UCSD-AML1 (cell line): ENCODE data around the gene CDK14.

Experiments used
- DNase-seq: peaks from one replicate; lab custom pipeline; 2025; ENCODE audit not compliant: unreplicated experiment; lab: John Stamatoyannopoulos, UW

The CDK14 gene

DNA sequence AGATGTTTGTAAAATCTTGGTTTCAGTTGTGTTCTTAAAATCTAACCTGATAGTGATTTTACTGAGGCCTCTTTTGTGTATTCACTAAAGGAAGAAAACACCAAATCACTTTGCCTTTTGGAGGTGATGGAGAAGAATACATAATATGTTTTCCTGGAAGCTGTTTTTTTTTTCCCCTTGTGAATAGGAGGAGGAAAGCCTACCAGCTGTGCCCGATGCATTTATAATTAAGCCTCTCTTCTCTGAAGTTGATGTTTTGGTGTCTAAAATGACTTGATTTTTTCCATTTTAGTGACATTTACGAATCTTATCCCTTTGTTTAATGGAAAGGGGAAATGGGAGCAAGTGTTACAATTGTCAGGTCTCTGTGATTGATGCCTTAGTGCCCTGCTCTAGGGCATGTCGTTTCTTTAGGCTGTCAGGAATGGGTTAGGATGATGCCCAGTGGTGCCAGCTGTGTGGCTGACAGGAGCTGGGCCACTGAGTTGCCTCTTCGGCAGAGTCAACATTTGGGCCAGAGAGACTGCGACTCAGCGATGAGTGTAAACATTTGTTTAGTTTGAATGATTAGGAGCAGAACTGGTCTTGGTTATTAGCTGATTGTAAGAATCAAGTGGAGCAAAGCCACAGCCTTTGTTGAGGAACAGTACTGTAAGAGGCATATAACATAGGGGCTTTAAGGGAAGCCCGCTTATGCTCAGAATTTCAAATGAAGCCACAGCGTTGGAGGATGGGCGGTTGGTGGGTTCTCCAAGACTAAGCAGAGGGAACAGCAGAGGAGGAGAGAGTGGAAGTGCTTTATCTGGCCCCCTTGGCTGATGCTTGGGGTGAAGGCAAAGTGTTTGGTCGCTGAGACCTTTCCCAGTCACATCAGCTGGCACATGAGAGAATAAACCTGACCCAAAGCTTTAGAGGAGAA, 81.6 kb downstream of the CDK14 start:
- DNase-seq = no peak

DNA sequence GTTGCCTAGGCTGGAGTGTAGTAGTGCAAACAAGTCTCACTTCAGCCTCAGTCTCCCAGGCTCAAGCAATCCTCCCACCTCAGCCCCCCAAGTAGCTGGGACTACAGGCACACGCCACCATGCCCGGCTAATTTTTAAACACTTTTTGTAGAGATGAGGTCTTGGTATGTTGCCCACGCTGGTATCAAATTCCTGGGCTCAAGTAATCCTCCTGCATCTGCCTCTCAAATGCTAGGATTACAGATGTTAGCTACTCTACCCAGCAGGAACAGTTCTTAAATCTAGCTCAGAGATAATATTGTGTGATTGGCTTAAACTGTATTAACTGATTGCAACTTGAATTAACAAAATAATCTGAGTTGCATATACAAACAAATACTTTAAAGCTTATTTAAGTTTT, 82.9 kb downstream of the CDK14 start:
- DNase-seq = no peak

DNA sequence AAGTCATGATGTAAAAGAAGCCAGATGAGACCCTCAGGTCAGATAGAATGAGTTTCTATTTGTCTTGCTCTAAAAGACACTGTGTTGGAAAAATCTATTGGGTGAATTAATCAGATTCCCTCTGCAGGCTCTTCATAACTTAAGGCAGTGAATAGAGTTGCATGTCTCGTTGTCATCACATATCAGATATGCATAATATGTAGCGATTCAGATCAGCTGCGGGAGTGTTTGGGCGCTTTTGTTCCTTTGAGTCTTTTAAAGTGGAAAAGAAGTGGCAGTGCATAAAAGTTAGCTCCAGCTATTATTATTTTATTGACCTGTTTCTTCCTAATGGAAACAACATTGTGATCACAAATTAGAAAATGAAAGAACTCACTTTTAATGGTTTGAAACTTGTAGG, 84.4 kb downstream of the CDK14 start:
- DNase-seq = no peak

DNA sequence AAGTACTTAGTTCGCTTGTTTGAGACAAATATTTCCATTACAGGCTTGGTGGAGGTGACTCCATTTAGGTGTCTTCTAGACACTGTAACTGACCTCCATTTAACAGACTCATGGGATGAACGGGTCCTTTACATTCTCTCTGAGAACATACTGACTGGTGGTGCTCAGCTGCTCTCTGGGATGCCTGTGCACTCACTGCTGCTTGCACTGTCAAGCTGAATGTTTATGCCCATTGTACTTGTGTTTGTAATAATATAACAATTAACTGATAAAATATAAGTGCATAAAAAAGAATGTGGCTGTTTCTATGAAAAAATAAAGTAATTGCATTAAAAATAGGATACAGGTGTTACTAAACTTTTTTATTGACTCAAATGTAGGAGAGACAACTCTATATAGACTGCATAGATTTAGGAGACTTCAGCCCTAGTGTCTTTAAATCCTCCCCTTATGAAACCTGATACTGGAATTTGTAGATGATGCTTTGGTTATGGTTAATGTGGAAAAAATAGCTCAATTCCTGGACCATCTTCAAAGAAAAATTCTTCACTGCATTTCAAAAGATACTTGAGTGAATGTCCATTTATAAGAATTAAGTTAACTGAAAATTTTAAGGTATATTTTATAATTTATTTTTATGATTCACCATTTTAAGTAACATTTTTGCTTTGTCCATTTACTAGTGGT, 85.4 kb downstream of the CDK14 start:
- no peak for DNase-seq

DNA sequence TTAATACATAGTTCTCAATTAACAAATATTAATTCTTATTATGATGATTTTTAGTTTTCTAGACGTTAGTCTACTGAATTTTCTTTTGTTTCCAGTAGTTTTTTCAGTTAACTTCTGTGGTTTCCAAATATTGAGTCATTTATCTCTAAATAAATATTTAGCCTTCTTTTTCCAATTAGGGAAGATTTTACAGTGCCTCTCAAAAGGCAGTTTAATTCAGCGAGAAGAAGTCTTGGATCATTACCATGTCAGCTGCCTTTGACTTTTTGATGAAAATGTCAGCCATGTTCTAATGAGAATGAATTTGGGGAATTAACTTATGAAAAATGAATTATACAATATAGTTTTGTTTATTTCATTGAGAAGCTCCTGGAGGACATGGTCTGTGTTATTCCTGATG, 90.0 kb downstream of the CDK14 start:
- DNase-seq = no peak

DNA sequence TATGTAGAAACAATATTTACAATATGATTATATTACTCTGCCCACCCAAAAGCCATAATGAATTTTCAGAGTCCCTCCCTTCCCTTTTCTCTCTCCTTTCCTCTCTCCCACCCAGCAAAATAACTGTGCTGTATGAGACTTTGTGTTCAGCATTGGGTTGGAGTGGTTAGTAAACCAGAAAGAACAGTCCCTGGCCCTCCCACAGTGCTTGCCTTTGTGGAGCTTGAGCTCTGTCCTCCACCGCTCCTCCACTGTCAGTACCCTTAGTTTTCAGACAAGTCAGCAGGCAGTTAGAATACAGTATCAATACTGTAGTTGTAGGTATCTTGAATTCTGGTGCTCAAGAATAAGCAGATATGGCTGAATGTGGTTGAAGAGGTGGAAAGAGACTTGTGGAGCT, 92.7 kb downstream of the CDK14 start:
- no peak for DNase-seq

DNA sequence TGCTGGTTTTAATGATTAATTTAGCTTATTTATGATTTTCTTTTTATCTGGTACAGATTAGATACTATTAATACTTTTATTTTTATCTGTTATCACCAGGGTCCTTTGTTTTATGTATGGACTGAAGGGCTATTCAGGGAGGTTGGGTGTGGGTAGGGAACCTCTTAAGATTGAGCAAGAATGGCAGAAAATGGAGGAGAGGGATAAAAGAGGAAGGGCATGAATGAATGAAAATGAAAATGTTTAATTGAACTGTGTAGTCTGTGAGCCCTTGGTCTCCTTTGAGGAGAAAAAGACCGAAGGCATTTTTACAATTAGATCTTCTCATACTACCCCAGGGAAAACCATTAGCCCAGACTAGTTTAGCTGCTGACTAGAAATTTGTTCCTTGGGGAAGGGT, 93.1 kb downstream of the CDK14 start:
- no peak for DNase-seq

DNA sequence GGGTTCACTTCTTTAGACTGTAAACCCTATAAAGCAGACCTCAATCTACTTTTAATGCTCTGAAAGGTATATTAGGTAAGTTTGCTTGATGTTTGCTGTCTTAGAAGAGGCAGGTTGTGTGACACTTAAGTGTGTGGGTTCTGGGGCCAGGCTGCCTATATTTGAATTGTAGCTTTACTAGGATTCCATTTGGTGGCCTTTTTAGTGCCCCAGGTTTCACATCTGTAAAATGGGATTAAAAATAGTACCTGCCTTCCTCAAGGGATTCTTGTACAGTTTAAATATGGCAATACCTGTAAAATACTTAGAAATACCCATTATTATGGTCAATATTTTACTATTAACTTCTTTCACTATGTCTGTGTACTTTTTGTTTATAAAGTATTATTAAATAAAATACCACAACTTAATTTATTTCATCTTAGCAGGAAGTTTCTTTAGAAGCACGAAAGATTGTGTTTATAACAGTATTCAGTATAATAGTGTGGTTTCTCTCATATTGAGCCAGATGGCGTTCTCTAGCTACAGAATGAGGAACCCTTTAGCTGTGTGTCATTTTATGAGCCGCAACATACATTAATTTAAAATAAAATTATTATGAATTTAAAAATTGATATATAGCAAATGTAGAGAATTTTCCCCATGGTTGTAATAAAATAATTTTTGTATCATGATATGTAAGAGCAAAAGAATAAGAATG, 94.2 kb downstream of the CDK14 start:
- DNase-seq = no peak

DNA sequence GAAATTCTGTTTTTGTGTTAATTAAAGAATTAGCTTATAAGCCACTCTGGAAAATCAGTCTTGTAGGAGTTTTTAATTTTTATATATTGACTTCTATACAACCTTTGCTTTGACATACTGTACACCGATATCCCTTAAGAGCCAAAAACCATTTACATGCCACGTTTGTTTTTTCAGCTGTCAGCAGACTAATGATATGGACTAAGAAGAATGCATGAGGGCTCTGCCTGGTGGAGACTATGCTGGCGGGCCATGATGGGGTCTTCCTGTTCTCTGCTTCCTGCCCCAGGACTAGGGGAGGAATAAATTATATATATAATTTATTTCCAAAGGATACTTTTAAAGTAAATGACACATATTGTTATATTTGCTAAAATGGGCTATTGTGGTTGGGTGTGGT, 96.3 kb downstream of the CDK14 start:
- DNase-seq = no peak

DNA sequence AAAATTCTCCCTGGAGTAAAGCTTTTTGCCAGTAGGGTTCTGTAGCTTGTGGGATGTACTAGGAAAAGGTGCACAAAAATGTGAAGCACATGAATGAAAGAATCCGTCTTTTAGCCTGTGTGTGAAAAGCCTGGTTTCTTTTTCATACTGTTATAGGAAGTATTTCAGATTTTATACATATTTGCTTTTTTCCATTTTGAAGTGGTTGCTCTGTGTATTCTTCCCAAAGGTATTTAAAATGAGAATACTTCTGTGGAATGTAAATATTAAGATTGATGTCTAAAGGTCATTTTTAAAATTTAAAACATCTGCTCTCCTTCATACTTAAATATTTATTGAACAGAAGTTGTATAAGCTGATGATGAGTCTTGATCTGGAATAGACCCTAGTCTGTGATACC, 96.8 kb downstream of the CDK14 start:
- no peak for DNase-seq

DNA sequence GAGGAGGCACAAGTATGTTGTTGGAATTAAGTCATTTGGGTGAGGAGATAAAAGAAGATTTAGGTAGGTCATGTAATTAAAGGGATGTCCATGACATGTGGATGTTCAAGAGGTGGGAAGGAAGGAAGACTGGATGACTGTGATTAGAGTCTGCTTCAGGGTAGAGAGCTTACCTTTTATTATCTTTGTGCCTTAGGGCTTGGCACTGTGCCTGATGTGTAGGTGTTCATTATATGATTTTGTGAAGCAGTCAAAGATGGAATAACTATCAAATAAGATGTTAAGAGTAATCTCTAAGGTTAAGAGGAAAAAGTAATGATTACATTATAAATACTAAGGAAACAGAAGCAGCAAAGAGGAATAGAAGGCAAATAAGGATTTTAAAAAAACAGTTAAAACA, 97.8 kb downstream of the CDK14 start:
- DNase-seq = no peak

DNA sequence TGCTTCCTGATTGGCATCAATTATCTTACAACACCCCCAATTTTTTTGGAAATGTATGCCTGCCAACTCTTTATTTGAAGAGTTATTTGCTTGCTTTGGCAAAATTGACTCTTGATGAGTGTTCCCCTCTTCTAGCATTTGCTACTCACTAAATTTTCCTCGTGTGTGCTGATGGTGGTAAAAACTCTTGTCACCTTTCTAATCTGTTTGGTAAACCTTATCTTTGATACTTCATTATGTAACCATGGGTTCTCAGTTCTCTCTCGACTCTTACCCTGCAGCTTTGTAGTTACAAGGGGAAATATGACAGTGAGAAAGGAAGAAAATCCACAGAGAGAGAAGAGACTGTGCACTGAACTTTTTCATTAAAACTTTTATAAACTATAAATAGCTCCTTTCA, 102.5 kb downstream of the CDK14 start:
- DNase-seq = no peak

DNA sequence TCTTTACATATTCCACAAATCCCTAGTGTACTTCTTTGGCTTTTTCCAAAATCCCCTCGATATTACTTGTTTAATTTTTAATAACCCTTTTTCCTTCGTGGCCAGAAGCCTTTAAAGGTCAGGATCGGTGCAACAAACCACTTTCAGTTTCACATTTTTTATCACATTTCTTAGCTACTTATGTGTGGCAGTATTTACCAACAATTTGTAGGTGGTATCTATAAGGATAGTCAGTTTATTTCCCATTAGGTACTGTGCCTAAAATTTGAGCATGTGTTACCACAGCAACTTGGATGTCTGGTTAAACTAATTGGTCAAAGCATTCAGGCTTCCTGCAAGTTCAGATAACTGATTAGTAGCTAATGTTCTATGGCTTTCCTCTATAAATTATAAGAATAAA, 104.9 kb downstream of the CDK14 start:
- no peak for DNase-seq

DNA sequence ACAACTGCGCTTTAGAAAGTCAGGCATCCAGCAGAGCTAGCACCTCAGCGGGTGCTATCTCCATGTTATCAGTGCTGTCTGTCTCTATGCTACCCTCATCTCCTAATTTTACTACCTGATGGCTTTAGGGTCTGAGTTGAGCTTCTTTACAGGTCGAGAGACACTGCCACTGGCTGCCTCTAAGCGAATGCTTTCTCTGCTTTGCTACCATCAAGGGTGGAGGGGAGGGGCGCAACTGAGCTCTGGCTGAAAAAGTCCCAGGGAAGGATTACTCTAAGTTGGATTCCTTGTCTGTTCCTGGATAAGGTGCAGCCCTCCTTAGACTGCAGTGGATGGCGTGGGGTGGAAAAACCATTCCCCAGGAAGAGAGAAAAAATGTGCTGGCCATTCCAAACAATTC, 105.7 kb downstream of the CDK14 start:
- DNase-seq = no peak

DNA sequence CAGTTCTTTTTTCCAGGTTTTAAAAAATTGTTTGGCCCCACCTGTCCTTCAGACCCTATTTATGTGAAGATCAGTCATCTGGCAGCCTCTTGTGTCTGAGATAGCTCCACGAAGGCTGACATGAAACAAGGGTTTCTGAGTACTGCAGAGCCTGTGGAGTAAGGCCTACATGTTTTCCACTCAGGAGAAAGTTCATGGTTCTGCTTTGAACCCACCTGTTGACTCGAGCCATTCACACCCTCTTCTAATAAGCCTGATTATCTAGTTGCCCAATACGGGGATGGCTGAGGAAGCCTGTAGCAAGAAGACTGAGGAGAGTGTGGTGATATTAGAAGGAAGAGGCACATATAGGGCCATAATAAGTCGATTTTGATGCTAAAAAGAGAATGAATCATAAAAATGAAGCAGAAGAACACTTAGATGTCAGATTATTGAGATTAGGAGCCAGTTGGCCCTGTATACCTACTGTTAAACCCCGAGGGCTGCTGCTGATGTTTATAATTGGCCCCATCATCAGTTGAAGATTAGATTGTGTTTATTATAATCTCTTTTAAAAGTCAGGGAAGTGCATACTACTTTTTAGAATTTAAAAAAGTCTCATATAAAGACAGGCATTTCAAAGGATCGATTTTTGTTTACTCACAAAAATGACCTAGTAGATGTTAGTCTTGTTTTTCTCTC, 109.4 kb downstream of the CDK14 start:
- DNase-seq = no peak

DNA sequence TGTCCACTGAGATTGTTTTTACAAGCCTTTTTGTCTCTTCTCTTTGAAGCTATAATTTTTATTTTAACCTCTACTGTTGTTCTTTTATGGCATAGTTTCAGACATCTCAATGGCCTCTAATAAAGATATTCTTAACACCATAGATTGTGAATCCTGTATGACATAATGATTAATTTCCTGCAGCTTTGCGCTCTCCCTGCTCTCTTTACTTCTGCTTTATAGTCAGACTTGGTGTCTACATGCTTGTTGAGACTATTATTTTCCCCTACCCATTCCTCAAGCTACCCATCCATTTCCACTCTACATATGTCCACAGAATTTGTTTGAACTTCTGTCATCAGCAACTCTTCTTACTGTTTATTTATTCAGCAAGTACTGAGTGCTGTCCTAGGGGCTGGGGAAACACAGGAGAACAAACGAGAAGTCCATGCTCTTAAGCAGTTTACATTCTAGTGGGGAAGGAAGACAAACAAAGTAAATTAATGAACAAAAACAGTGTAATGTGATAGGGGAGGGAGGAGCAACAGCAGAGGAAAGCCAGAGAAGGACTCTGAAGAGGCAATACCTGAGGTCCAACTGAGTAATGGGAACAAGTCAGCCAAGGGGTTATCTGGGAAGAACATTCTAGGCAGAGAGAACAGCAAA, 110.1 kb downstream of the CDK14 start:
- no peak for DNase-seq

DNA sequence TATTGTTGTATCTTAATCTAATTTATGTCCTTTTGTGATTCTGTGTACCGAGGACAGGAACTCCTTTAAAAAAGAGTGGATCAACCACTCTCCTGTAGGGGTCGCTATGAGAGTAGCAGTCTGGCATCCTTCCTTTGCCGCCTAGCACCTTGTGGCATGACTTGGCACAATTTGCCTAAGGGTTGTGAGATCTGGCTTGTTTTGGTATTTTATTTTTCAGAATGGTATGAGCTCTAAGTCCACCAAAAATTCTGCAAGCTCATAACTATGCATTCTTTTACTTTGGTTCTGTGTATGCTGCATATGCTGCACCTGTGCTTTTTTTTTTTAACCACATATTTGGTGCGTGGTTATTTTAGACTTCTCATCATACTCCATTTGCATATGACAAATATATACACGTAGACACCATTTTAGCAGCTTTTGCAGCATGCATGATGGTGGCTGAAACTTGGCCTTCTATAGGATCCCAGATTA, 112.8 kb downstream of the CDK14 start:
- no peak for DNase-seq

DNA sequence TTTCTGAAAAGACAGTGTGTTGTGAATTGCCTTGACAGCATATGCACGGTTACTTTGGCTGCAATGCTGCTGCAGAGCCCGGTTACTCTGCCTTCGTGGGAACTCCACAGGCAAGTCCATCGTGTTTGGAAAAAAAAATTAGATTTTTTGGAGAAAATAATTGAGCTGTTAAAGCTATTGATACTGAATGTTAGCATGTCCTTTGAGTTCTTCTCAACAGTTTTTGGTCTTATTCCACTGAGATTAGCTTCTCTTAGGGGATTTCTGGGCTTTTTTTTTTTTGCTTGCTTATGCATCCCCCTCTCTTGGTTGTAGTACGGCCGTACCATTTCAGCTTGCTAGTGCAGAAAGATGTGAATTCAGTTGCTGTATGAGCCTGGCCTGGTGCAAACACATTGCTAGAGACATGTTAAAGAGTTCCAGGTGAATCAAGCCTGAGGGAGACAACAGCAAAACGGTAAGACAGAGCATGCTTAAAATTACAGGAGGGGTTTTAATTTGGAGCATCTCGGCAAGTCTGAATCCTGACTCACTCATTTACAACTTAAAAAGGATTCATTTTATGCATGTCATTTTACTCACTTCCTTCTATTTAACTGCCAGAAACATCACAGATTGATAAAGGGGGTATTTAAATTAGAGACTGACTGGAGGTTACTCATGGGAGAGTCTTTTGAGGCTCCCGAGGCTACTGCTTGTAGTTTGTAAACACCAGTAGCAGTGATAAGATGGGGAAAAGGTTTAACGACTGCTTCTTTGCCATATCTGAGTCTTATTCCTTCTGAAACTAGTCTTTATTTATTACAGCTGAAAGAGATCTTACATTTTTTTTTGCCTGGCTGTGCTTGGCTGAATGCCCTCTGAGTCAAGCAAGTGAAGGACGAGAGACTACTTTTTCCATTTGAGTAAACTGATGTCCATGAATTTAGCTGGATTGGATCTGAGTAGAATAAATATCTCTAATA, 113.7 kb downstream of the CDK14 start:
- DNase-seq = no peak

DNA sequence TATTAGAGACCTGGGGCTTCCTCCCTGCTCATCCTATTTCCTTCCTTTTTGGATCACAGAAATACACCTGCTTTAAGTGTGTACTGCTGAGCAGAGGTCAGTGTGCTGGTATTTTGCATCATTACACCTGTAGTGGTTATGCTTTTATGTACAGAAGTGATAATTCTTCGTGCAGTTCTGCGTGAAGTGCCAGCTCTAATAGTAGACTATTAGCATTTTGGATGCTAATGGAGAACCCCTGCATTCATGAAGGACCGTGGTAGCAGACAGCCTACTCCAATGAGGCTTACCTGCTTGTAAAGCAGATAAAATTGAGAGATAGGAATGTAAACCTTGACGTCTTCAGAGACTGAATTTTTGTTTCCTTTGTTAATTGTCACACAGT, 114.3 kb downstream of the CDK14 start:
- no peak for DNase-seq

DNA sequence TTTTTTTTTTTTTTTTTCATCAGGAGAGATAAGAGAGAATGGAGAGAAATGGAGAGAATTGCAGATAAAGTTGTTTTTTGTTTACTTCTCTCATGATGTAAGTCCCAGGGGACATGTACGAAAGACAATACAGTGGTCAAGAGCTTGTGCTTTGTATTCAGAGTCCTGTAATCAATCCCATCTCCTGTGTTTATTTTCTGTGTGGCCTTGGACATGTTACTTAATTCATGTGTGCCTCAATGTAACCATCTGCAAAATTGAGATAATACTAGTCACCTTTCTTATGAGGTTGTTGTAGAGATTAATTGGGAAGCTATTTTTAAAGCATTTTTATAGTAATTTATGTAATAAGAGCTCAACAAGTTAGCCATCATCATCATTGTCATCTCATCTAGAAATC, 117.5 kb downstream of the CDK14 start:
- DNase-seq = no peak
